Stimulated activated CD8-positive, alpha-beta memory T cell treated with anti-CD3 and anti-CD28 coated beads, Interleukin-15, amount 100 ng/mL, for 1 hour (primary cell): ENCODE results near the gene ZNF530.

Source experiments
- DNase-seq: peaks from one replicate; pipeline ENCODE4 v3.0.0-alpha.2; 2020; ENCODE audit warnings: low read depth

ZNF530 gene

DNA sequence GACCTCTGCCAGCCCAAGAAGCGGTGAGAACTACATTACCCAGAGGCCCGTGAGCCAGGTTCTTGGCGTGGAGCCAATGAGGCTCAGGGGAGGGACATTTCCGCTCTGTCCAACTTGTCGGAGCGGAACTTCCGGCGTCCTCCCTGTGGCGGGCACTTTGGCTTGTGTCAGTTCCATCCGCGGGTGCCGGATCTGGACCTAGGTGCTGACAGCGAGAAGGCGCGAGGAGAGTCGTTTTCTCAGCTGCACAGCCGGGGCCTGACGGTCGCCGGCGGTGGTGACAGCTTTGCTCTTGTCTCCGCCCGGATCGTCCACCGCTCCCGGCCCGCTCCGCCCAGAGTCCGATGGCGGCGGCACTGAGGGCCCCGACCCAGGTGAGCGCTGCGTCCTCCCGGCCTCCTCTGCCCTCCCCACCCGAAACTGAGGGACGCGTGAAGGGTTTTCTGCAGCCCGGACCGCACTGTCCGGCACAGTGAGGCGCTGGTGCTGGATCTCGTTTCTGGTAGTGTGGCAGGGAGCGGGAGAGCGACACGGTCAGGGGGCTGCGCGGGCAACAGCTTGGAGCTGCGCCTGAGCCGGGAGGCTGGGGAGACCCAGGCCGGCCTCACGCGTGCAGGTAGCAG is at the start of gene ZNF530:
ZNF530 (plus strand) TSS at position 125 of the 623 bp plus-strand sequence. CDS start 4,461 bp downstream, outside the sequence.
- DNase-seq: peak; percentile 74

DNA sequence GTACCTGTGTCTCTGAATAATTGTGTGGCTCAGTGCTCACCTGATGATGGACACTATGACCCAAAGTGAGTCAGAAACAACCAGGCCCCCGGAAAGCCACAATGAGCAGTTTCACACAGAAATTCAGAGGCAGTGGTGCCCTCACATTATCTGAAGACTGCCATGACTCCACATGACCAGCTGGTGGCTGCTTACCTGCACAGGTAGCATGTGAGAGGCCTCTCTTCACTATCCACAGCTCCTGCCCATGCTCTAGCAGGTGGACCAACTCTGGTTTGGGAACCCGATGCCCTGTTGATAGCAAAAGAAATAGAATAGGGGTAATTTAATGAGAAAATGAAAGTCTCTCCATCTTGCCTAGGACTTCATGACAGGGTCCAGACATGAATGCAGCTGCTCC is 47.3 kb upstream of the ZNF530 start:
- DNase-seq: no peak

DNA sequence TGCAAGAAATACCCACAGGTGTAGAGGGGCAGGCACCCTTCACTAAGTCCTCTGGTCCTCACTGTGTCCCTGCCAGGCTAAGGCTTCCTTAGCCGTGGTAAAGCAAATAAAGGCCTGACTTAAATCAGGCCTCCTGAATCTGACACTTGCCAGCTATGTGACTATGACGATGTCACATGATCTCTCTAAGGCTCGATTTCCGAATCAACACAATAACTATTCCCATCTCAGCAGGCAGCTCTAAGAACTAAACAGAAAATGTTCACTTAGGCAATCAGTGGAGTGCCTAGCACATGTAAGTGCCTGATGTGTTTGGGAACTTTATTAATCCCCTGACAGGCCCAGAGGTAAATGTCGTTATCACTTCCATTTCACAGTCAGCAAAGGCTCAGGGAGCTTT is 42.0 kb upstream of the ZNF530 start:
- DNase-seq: no peak

DNA sequence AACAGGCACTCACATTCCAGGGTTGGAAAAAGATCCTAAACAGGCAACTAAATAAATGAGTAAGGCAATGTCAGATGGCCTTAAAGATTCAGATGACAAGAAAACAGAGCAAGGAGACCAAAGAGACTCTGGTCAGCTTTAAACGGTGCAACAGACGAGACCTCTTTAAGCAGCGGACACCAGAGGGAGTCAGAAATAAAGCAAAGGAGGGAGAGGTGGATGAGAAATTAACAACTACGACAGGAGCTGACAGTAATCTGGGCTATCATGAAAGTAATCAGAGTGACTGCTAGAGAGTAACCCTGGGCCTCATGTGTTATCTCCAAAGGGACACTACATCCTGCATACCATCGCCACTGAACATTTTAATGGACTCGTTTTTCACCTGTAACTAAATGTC is 41.2 kb upstream of the ZNF530 start:
- no peak for DNase-seq

DNA sequence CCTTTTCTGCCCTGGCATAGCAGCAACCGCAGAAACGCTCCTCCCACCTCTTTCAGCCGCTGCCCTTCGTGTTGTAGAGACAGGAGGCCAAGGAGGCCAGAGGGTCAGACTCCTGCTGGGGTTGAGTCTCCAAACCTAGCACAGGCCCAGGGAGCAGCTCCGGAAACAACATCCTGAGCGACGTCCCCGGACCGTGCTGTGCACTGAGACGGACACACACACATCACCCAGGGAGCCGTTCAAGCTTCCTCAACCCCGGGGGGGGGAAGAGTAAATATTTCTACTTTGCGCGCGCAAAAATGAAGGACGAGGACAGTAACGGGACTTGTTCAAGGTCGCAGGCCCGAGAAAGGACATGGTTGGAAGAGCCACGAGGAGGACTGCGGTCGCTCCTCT is 40.7 kb upstream of the ZNF530 start:
- no peak for DNase-seq

DNA sequence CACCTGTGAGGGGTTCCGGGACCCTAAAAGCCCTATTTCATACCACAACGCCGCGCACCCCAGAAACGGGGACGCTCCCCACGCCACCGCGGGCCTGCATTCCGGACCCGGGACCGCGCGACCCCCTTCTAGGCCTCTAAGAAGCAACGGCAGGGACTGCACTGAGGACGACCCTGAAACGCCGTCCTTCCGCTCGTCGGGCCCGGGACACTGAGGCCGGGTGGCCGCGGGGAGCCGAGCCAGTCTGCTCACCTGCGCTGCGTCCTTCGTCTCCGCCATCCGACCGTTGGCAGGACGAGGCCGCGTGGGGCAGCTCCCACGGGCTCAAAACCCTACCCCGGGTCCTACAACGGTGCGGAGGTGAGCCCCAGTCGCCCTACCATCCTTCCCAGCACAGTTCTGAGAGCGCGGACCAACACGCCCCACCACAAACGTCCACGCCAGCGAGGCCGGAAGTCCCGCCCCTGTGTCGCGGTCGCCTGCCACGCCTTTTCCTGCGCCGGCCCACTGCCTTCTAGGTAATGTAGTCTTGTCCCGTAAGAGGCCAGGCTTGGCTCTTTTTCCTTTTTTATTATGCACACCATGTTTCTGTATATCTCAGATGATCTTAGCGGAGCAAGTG is 40.2 kb upstream of the ZNF530 start, which contains the start of gene ZNF550:
ZNF550 (minus strand) TSS at position 460 of the 622 bp plus-strand sequence; CDS start at position 279, 181 bp downstream.
- peak; percentile 77 for DNase-seq

DNA sequence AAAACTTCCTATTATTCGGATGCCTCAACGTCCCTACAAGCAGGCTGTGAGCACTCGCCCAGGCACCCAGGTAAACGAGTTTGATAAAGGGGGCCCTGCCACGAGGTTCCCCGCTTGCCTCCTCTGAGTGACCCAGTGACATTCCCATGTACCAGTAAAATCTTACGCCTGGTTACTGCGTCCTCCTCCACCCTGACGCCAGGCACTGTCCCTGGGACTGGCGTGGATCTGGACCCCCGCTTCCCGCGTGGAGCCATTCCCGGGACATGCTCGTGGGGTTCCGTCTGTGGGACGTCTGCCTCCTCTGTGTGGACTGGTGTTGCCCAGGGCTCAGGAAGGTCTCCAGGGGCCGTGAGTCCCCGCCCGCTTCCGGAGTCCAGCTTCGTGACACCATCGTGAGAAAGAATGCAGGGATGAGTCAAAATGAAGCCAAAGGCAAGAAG is 39.6 kb upstream of the ZNF530 start:
- DNase-seq: no peak

DNA sequence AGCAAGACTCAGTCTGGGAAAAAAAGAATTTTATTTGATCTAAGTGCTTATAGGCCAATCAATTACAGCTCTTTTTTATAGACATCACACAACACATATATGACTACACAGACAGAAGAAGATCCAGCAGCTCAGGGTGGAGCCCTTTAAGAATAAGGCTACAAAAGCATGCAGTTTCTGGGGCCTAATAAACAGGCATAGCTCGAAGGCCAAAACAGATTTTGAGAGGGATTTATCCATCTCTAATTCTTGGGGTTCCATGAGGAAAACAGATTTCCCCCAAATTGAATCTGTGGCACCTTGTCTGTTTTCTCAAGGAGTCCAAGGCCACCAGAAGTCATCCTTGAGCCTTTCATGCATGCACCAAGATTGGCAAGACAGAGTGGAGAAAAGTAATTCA is 36.1 kb upstream of the ZNF530 start:
- no peak for DNase-seq

DNA sequence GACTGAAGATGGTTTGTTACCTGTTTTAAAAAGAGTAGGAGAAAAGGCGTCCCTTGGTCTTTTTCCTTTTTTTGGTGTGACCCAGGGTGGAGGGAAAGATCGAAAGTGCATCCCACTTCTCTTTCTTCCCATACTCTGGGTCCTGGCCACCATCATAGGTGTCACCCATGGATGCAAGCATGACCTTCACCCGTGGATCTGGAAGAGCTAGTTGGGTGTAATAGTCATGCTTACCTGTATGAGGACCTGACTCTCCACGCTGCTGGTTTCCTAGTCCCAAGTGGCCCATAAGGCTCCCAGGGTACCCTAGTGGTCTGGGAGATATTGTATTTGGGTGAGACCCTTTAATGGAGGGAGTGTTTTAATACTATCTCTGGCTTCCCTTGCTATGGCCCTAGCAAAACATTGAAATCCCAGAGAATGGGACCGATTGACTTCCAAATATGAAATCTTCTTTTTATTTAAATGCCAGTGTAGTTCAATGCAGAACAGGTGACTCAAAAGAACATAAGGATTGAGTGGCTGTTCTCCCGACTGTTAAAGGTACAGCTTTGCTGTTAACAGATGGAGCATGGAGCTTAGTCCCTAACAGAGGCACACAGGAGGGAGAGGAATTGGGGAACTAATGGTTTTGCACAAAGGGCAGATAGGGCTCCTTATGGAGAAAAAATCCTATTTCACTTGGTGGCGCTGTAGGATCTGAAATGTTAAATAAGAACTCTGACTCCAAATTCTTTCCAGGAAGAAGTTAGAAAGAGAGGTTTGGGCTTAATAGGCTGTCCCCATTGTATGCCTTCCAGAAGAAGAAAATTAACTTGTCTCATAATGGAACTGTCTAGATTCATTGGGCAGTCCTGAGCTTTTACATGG is 33.1 kb upstream of the ZNF530 start:
- DNase-seq: no peak

DNA sequence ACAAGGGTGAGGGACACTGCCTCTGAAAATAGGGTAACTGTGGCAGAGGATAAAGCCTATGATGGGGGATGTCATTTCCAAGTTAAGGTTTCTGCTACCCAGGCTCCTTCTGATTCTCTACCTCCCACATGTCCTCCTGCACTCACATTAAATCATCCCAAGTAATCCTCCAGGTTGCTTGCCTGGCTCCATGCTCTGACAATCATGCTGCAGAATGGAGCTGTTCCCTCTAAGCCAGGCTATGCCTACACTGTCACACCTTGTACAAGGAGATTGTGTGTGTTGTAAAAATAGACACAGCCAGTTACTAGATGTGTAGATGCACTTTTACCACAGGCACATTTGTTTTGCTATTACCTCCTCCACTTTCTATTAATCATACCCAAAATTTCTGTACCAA is 29.0 kb upstream of the ZNF530 start:
- no peak for DNase-seq

DNA sequence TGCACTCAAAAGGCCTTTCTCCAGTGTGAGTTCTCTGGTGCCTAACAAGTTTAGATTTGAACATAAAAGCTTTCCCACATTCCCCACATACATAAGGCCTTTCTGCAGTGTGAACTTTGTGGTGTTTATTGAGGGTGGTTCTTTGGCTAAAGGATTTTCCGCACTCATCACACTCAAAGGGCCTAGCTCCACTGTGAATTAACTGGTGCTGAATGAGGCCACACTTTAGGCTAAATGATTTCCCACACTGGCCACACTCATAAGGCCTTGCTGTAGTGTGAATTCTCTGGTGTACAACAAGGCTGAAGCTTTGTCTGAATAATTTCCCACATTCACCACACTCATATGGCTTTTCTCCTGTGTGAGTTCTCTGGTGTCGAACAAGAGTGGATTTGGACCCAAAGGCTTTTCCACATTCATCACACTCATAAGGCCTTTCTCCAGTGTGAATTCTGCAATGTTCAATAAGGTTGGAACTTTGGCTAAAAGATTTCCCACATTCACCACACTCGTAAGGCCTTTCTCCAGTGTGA is 27.2 kb upstream of the ZNF530 start:
- DNase-seq: no peak

DNA sequence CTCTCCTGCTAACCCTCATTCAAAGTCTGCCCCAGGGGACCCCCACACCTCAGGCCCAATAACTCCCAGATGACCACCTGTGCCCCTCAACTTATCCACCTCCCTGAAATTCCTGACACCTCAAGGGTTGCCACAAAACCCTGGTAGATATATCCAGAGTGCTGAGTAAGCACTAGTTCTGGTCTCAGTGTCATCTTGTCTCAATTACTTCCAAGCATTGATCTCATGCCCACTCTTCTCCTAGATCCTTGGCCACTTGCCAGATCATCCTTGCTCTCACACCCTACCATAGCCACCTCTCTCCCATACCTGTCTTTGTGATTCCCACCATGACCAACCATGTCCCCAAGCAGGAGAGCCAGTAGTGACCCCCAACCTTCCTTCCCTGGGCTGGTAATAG is 23.0 kb upstream of the ZNF530 start:
- no peak for DNase-seq

DNA sequence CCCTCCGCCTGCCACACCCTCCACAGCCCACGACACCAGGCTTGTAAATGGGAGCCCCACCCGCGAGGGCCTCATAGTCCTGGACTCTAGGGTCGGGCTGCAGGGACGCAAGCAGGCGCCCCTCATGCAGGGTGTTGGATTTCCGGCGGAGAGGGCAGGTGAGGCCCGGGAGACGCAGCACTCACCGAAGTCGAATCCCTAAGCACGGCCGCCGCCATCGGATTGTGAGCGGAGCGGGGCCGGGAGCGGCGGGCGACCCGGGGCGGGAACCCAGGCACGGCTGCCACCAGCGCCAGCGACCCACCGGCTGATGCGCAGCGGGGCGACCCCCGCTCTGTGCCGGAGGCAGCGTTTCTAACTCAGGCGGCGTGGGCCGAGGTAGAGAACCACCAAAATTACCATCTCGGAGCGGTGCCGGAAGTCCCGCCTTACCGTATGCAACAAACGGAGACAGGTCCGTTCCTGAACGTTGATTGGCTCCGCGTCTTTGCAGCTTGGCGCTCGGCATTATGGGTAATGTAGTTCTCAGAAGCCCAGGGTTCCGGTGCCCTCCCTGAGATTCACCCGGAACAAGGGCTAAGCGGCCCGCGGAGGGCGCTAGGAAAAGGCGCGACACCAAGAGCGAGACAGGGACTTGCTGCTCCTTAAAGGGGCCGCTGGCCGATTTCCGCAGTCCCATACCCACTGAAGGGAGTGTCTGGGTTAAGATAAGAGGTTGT is 21.0 kb upstream of the ZNF530 start, which contains the start of gene ZNF416:
ZNF416 (minus strand) TSS at position 425 of the 719 bp plus-strand sequence; CDS start at position 218, 207 bp downstream.
- DNase-seq: peak; percentile 90

DNA sequence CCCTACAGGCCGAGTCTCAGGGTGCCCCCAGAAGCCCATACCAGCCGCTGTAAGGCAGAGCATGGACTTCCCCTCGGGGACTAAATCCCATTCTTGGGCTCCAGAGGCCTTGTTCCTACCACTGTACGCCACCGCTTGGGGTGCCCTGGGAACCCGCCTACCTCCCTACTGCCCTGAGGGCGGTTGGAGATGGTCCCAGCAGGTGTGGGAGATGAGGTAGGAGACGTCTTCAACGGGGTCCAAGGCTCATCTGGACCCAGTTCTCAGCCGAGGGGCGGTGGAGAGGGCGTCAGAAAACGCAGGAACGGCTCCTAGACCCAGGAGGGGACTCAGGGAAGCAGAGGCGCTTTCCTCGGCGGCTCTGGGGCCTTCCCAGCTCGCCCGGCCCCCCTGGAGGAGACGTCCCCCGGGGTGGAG is 16.6 kb upstream of the ZNF530 start:
- no peak for DNase-seq

DNA sequence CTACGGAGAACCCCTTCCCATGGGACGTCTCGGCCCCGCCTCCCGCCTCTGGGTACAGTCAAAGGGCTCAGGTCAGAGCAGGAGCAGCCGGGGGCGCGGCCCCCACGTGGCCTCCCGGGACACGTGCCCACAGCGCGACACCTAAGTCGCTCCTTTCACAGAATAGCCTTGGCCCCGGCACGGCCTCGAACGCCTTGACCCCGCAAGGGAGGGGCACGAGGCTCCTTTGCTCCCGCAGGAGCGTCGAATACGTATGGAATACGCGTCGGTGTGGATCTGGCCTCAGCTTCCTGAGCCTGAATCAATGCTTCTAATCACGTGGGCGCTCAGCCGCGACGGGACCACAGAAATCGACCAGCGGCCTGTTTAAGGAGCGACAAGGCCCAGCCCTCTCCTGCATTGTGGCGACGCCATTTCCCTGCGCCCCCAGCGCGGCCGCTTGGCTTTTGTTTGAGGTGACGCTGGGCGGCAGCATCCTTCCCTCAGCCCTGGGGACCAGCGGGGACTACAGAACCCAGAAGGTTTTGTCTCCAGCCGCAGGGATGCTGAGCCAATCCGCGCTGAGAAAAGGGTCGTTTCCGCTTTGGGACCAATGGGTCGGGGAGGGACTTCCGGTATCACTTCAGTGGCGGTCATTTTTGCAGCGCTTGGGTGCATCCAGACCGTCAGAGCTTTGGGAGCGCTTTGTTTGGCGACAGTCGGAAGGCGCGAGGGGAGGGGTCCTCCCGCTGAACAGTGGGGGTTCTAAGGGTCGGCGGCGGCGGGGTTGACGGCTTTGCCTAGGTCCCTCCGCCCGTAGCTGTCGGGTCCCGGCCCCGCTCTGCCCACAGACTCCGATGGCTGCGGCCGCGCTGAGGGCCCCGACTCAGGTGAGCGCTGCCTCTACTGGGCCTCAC is 15.9 kb upstream of the ZNF530 start, which contains the start of gene ZIK1:
ZIK1 (plus strand) TSS at position 625 of the 896 bp plus-strand sequence; CDS start at position 837, 212 bp downstream.
- DNase-seq: peak; percentile 74

DNA sequence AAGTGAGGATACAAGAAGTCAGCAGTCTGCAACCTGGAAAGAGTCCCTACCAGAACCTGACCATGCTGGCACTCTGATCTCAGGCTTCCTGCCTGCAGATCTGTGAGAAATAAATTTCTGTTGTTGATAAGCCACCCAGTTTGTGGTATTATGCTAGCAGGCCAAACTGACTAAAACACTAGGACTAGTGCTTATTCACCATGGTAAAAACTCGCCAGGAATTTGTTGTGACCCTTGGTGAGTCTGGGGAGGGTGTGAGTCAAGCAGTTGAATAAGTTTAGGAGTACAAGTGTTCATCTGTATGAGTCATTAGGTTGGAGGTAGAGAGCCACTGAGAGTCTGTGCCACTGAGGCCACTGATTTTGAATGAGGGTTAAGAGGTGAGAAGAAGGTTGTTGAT is 12.2 kb upstream of the ZNF530 start:
- DNase-seq: no peak

DNA sequence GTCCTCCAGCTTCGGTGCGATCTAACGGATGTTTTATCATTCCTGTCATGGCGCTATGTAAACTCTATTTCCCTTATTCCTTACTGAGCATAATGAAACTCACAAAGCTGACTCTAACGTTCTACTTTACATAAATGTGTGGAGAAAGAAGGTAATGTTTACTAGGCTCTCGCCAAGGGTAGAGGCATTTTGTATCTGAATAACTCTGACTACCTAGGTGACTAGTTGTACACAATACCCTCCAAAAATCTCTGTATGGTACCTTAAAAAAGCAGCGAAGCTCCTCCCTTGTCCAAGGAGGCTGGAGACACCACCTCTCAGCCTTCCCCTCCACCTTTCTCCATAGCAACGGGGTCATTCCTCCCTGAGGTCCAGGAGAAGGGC is 316 bp upstream of the ZNF530 start:
- DNase-seq: no peak

DNA sequence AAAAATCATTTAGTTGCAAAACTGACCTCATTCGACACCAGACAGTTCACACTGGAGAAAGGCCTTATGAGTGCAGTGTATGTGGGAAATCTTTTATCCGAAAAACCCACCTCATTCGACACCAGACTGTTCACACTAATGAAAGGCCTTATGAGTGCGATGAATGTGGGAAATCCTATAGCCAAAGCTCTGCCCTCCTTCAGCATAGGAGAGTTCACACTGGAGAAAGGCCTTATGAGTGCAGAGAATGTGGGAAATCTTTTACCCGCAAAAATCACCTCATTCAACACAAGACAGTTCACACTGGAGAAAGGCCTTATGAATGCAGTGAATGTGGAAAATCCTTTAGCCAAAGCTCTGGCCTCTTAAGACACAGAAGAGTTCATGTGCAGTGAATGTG is 7.2 kb downstream of the ZNF530 start:
- DNase-seq: no peak

DNA sequence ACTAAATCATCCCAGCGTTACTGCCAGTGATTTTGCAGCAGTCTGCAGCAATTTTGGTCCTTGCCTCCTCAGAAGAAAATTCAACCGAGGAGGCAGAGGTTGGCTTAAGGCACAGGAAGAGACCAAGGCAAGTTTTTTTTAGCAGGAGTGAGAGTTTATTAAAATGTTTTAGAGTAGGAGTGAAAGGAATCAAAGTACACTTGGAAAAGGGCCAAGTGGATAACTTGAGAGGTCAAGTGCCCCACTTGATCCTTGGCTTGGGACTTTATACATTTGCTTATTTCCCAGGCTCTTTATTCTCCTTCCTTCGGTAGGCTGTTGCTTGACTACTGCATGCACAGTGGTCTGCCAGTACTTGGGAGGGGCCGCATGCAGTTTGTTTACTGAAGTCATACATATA is 11.4 kb downstream of the ZNF530 start:
- DNase-seq: no peak

DNA sequence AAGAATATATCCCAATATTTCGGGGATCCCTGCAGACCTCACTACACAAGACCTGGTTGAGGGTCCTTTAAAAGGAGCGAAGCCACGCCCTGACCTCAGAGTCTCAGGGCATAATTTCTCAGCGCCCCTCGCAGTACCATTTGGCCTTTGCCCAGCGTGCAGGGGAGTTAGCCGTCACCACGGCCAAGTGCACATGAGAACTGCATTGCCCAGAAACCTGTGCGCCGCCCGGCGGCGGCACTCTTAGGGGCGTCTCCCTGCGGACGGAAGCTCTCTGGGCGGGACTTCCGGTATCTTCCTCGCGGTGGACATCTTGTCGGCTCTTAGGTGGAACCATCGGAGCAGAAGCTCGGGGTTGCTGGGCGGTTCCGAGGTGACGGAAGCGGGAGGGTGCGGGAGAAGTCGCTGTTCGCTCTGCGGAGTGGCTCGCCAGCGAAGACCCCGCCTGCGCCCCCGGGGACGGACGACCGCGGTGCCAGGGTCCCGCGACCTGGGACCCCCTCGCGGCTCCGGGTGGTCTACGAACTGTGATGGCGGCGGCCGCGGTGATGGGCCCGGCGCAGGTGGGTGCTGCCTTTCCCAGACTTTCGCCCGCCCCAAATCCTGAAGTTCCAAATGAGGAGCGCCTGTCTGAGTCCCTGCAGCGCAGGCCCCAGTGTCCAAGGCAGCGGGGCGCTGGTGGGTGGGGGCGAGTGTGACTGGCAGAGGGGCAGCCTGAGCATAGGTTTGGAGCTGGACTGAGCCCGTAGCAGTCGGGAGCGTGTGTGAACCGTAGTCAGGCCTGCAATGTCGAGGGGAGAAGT is 14.5 kb downstream of the ZNF530 start, which contains the start of gene ZNF134:
ZNF134 (plus strand) TSS at position 302 of the 803 bp plus-strand sequence. CDS start 5,227 bp downstream, outside the sequence.
- peak; percentile 83 for DNase-seq
